Hepatocyte (in vitro differentiated cells): ENCODE data around the gene UBE2Q1.

Source experiments
- CTCF ChIP-seq: fragments of 200-600 bp; sonication (generic); IDR thresholded peaks from 2 replicates; pipeline ENCODE4 v1.5.1; 2016; ENCODE audit warnings: antibody characterized with exemption, mild to moderate bottlenecking; ENCODE audit not compliant: poor library complexity
- EZH2phosphoT487 ChIP-seq: fragments of 200-600 bp; sonication (generic); IDR thresholded peaks from one replicate; pipeline ENCODE4 v1.6.1; 2018; ENCODE audit warnings: antibody characterized with exemption, mild to moderate bottlenecking, low read depth, moderate library complexity; ENCODE audit not compliant: unreplicated experiment, severe bottlenecking

- no peak for TF ChIP-seq CTCF
- no peak for TF ChIP-seq EZH2phosphoT487
Observed at GRCh38 chr1:154567386-154568156, 9.1 kb upstream of the UBE2Q1 start, which contains the start of gene CHRNB2.
